ENCODE data around the gene DPYSL4.

Gene DPYSL4

GRCh38 chr10:132164761-132165278 lies 21.9 kb upstream of the DPYSL4 start:
- Histone ChIP-seq H3K4me1 (ENCODE audit: insufficient read depth, low read length) (peaks cover 14% of the 10 kb centered on the region), H3K36me3 (ENCODE audit: insufficient read depth, low read length) (no peaks in the 10 kb centered on the region), H3K9me3 (ENCODE audit: control insufficient read depth, insufficient read depth, low read length) (no peaks in the 10 kb centered on the region), H3K9ac (ENCODE audit: low read depth, low read length) (no peak overlapping the region)

DNA sequence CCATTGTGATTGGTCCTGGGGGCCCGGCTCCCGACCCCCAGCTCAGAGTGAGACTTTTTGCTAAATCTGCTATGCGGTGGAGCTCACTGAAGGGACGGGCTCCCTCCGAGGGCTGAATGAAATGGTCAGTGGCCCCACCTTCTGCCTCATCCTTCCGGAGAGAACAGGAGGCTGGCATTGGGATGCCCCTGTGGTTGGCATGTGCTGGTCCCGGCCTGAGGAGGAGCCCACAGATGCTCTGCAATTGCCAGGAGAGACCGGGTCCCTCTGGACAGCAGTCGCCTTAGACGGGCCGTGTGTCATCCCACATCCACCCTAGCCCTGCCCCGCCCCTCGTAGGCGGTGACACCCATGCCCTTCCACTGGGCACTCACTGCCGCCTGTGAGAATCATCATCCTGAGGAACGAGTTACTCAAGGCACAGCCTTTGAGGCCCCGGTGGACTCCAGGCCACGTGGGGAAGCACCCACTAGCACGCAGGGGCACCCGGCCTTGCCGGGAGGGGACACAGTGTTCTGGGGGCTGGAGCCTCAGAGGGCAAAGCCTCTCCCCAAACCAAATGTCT lies 21.2 kb upstream of the DPYSL4 start:
- Histone ChIP-seq H3K36me3 (ENCODE audit: insufficient read depth, low read length) (no peaks in the 10 kb centered on the region), H3K9me3 (ENCODE audit: control insufficient read depth, insufficient read depth, low read length) (no peaks in the 10 kb centered on the region), H3K4me1 (ENCODE audit: insufficient read depth, low read length) (peaks cover 14% of the 10 kb centered on the region), H3K9ac (ENCODE audit: low read depth, low read length) (no peak overlapping the region)

DNA sequence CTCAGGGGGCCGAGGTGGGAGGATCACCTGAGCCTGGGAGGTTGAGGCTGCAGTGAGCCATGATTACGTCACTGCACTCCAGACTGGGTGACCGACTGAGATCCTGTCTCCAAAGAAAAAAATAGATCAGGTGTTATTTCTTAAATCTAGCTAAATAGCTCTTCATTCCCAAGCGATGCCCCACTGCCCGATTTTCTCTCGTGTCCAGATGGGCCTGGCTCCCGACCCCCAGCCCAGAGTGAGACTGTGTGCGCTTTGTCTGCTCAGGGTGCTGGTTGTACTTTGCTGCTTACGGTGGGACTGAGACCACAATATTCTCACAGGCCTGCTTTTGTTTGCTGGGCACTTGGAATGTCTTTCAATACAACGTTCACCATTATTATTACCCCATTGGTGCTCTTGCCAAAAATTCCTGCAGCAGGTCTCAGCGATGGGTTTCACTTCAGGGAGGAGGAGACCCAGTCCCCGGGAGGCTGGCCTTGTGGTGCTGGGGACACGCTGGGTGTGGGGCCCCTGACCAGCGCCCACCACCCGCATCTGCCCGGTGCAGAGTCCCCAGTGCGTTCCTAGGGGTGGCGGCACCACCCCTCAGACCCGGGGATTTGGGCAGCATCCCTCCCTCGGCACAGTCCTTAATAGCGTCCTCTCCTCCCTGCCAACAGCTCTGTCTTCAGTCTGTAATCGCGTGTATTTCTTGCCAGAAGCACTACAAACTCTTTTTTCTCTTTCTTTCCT lies 20.4 kb upstream of the DPYSL4 start:
- Histone ChIP-seq H3K4me1 (ENCODE audit: insufficient read depth, low read length) (peaks cover 14% of the 10 kb centered on the region), H3K36me3 (ENCODE audit: insufficient read depth, low read length) (no peaks in the 10 kb centered on the region), H3K9ac (ENCODE audit: low read depth, low read length) (no peak overlapping the region), H3K9me3 (ENCODE audit: control insufficient read depth, insufficient read depth, low read length) (no peaks in the 10 kb centered on the region)

DNA sequence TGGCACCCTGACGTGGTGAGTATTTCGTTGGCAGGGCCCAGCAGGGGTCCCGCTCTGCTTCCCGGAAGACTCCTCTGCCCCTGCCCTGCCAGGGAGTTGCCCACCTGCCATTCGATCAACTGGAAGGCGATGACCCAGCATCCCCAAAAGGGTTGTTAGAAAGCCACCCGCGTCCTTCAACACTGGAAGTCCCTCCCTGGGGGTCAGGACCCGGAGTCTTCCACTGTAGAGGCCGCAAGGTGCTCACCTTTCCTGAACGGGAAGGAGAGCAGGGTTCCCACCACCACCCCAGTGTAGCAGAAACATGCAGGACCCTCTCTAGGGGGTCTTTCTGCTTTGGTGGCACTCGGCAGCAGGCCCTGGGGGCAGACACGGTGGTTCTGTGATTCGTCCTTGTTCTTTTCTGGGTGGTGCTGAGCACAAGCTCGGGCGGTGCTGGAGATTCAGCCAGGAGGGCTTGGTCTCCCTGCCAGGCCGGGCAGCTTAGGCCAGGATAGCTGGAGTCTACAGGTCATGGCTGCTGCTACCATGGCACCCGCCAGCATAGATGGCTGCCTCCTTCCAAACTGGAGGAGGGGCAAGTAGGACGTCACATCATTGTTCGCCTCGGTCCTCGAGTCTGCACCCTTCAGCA lies 19.6 kb upstream of the DPYSL4 start:
- Histone ChIP-seq H3K36me3 (ENCODE audit: insufficient read depth, low read length) (no peaks in the 10 kb centered on the region), H3K9me3 (ENCODE audit: control insufficient read depth, insufficient read depth, low read length) (no peaks in the 10 kb centered on the region), H3K4me1 (ENCODE audit: insufficient read depth, low read length) (peaks cover 10% of the 10 kb centered on the region), H3K9ac (ENCODE audit: low read depth, low read length) (no peak overlapping the region)

DNA sequence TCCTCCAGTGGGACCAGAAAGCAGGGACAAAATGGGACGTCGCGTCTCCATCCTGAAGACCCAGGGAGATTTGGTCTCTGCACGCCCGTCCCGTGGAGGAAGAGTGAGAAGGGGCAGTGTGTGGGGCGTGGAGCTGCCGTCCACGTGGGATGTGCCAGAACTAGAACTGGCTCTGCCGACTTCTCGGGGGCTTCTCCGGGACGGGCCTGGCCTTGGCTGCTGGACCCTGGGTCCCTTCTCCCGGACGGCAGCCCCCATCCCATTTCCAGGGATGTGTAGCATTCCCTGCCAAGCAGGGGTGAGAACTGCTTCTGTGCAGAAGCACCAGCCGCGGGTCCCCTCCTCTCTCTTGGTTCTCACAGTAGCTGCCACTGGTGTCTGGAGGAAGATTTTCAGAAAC lies 18.8 kb upstream of the DPYSL4 start:
- peaks cover 2% of the 10 kb centered on the region; the same call in 1 of the 2 replicates for H3K4me1 ChIP-seq (ENCODE audit: insufficient read depth, low read length)
- no peaks in the 10 kb centered on the region for H3K9me3 ChIP-seq (ENCODE audit: control insufficient read depth, insufficient read depth, low read length)
- no peak overlapping the region for H3K9ac ChIP-seq (ENCODE audit: low read depth, low read length)
- no peaks in the 10 kb centered on the region for H3K36me3 ChIP-seq (ENCODE audit: insufficient read depth, low read length)

- Histone ChIP-seq H3K9ac (ENCODE audit: low read depth, low read length) (no peak overlapping the region), H3K4me1 (ENCODE audit: insufficient read depth, low read length) (no peaks in the 10 kb centered on the region; the same call in 1 of the 2 replicates), H3K9me3 (ENCODE audit: control insufficient read depth, insufficient read depth, low read length) (no peaks in the 10 kb centered on the region), H3K36me3 (ENCODE audit: insufficient read depth, low read length) (no peaks in the 10 kb centered on the region)
These were observed 18.1 kb upstream of the DPYSL4 start for GRCh38 chr10:132168571-132169030.

- H3K9ac ChIP-seq (ENCODE audit: low read depth, low read length) = no peak overlapping the region
- no peaks in the 10 kb centered on the region for H3K36me3 ChIP-seq (ENCODE audit: insufficient read depth, low read length)
- no peaks in the 10 kb centered on the region; the same call in 1 of the 2 replicates for H3K4me1 ChIP-seq (ENCODE audit: insufficient read depth, low read length)
- H3K9me3 ChIP-seq (ENCODE audit: control insufficient read depth, insufficient read depth, low read length) = no peaks in the 10 kb centered on the region
These were observed 17.6 kb upstream of the DPYSL4 start for GRCh38 chr10:132169031-132169765.

DNA sequence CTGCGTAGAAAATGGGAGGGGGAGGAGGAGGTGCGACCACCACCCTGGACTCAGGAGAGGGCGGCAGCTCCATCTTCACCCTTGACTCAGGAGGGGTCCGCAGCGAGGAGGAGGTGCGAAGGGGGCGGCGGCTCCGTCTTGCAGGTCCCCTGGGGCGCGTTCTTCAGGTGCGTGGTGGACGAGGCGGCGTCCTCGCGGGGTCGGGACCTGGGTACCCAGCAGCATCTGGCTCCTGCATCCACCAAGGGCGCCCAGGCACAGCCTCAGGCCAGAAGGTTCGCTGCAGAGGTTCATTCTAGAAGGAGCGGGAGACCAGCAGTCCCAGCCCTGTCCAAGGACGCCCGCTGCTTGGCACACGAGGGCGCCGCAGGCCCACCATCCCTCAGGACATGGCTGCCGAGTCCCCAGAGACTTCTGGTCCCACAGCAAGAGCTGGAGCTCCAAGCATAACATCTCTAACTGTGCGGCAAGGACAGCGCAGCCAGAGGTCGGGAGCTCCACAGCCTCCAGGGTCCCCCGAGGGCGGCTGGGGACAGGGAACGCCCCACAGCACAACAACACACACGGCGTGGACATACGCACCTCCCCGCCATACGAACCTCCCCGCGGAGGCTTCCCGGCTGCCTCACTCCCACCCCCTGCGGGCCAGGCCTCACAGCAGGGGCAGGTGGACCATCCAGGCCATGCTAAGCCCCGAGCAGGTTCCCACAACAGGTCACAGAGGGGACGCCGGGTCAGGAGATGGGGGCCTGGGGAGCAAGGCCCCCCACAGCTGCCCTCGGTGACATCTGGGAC lies 16.8 kb upstream of the DPYSL4 start:
- H3K9me3 ChIP-seq (ENCODE audit: control insufficient read depth, insufficient read depth, low read length) = no peaks in the 10 kb centered on the region
- H3K9ac ChIP-seq (ENCODE audit: low read depth, low read length) = no peak overlapping the region
- no peaks in the 10 kb centered on the region for H3K36me3 ChIP-seq (ENCODE audit: insufficient read depth, low read length)
- no peaks in the 10 kb centered on the region for H3K4me1 ChIP-seq (ENCODE audit: insufficient read depth, low read length)

DNA sequence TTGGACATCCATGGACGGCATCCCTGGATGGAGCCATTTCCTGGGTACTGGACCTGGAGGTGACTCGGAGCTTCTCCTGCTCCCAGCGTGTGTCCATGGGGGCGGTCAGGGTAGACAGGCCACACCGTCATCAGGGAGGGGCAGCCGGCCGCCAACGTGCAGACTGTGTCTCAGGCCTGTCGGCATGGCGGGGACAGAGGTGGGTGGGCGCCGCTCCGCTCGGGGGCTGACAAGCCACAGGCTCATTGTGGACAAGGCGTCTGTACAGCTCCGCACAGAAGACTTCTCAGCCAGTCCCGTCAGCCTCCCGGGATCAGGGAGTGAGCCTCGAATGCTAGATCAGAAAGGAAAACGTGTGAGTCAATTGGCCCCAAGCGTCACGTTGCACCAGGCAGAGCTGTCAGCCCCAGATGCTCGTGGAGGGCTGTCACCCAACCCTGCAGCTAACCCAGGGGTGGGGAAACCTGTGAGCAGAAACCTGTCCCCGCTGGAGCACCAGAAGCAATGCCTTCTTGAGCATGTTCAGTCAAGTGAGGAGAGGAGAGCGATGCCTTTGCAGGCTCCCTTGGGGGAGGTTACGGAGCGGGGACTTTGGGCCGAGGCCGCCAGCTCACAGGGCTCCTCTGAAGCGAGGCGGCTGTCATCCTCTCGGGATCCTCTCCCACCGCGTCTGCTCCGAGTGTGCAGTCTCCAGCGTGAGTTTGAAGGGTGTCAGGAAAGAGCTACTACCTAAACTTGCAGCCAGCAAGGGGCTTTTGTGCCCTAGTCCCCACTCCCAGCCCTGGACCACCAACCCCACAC lies 16.0 kb upstream of the DPYSL4 start:
- Histone ChIP-seq H3K4me1 (ENCODE audit: insufficient read depth, low read length) (no peaks in the 10 kb centered on the region), H3K9ac (ENCODE audit: low read depth, low read length) (no peak overlapping the region), H3K36me3 (ENCODE audit: insufficient read depth, low read length) (no peaks in the 10 kb centered on the region)

DNA sequence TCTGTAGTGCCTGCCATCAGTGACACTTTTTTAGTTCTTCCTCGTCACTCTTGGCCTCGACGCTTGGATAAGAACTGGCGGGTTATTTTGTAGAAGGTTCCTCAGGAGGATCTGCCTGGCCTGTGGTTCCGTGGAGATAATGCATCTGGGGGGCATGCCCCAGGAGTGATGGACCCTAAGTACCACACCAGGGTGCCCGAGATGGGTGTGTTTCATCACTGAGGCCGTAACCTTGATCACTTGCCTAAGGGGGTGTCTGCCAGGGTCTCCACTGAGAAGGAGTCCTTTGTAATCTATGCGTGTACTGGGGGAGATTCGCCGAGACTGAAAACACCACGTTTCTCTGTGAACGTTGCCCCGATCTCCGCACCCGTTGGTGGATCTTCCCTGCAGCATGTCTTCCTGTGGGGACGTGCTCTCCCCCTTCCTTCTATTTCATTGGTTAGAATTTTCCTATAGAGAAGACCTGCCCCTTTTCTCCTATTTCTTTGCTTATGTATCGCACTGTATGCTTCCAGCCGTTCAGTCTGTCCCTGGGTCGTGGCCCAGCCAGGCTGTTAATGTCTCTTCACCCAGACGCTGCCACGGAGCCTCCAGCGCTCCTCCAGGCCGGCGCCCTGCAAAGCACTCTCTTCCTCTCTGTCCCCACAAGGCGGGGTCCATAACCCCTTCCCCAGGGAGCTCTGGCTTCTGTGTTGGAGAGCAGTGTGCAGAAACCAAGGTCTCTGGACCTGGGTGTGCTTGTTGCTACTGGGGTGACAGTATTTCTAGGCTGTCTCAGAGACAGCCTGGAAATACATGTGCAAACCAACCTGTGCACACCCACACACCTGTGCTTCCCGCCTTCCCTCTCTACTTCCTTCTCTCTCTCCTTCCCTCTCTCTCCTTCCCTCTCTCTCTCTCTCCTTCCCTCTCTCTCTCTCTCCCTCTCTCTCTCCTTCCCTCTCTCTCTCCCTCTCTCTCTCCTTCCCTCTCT lies 14.4 kb upstream of the DPYSL4 start:
- Histone ChIP-seq H3K4me1 (ENCODE audit: insufficient read depth, low read length) (peaks cover 6% of the 10 kb centered on the region; the same call in 1 of the 2 replicates), H3K9me3 (ENCODE audit: control insufficient read depth, insufficient read depth, low read length) (no peaks in the 10 kb centered on the region), H3K9ac (ENCODE audit: low read depth, low read length) (no peak overlapping the region), H3K36me3 (ENCODE audit: insufficient read depth, low read length) (no peaks in the 10 kb centered on the region)

More for the DNA sequence above, 16.0 kb upstream of the DPYSL4 start:
- H3K9me3 ChIP-seq (ENCODE audit: control insufficient read depth, insufficient read depth, low read length) = no peaks in the 10 kb centered on the region

DNA sequence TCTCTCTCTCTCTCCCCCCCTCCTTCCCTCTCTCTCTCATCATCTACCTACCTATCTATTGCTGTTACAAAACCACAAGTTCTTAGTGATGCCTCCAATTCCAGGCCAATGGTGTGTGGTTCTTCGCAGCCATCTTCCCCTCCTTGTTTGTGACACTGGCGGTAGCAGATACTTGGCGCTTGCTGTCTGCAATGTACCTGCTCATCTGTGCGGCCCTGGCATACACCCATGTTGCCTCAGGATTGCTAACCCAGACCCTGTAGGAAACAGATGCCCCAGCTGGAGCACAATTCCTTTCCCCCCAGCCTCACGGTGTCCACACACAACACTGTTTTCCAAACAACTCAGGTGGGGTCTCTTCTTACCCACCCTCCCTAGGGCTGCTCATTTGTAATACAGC lies 13.6 kb upstream of the DPYSL4 start:
- H3K9ac ChIP-seq (ENCODE audit: low read depth, low read length) = no peak overlapping the region
- H3K4me1 ChIP-seq (ENCODE audit: insufficient read depth, low read length) = peaks cover 6% of the 10 kb centered on the region; the same call in 1 of the 2 replicates
- no peaks in the 10 kb centered on the region for H3K36me3 ChIP-seq (ENCODE audit: insufficient read depth, low read length)
- no peaks in the 10 kb centered on the region for H3K9me3 ChIP-seq (ENCODE audit: control insufficient read depth, insufficient read depth, low read length)

DNA sequence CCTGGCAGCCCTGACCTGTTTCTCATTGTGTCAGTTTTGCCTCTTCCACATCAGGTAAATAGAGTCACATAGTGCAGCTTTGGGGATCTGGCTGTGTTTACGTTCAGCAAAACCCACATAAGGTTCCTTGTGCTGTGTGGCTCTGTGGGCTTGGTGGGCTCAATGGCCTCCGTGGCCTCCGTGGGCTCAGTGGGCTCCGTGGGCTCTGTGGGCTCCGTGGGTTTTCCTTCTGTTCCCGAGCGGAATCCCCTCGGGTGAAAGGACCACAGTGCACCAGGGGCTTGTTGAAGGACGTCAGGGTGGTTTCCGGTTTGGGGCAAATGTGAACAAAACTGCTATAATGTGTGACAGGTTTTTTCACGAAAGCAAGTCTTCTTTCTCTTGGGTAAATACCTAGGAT lies 12.5 kb upstream of the DPYSL4 start:
- no peaks in the 10 kb centered on the region for H3K9me3 ChIP-seq (ENCODE audit: control insufficient read depth, insufficient read depth, low read length)
- H3K36me3 ChIP-seq (ENCODE audit: insufficient read depth, low read length) = no peaks in the 10 kb centered on the region
- no peak overlapping the region for H3K9ac ChIP-seq (ENCODE audit: low read depth, low read length)
- peaks cover 6% of the 10 kb centered on the region; the same call in 1 of the 2 replicates for H3K4me1 ChIP-seq (ENCODE audit: insufficient read depth, low read length)
